Mammary microvascular endothelial cell (primary cell): Measurements from ENCODE around the gene PRH1. TPM values are rescaled to one million over a fixed set of nuclear protein-coding genes. Genes with fewer than 3 reads are reported as not detected.

Experiments used
- total RNA-seq: library from RNA; depleted of rRNA; stranded (reverse); fragments of >200 nt; gene quantifications from 2 replicates; pipeline ENCODE4 v1.2.3, GENCODE V29; 2015

The PRH1 gene
- 3.0 and 6.0 TPM in 2 replicates for total RNA-seq

GRCh38 chr12:10884086-10884725 lies at the start of gene PRH1:
TSS of gene PRH1 (minus strand) at chr12:10884255. CDS start at chr12:10884217, 38 bp downstream.

DNA sequence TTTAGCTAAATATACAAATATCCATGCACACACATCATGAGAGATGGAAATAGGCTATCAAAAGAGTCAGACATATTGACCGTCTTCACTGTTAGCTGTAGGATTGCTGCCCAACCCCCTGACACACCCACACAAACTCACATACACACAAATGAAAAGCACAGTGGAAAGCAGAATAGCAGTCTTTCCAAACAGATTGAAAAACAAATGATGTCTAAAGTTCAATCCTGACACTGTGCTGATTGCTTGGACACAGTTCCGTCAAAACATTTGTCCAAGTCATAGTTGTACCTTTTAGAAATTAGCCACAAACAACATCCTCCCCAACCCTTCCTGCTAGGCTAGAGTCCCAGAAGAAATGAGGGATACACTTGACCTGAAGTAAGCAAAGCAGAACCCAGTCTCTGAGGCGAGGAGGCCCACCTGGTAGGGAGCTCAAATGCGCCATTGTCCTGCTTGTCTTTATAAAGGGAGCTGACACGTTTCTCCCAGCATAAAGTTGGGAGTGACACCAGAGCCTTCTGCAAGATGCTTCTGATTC lies 44.8 kb upstream of the PRH1 start, which contains the start of gene PRH2:
Gene PRH2, plus strand, starts transcription at position 491 of the 541 bp plus-strand sequence. Its CDS starts 38 bp downstream, at position 529.

DNA sequence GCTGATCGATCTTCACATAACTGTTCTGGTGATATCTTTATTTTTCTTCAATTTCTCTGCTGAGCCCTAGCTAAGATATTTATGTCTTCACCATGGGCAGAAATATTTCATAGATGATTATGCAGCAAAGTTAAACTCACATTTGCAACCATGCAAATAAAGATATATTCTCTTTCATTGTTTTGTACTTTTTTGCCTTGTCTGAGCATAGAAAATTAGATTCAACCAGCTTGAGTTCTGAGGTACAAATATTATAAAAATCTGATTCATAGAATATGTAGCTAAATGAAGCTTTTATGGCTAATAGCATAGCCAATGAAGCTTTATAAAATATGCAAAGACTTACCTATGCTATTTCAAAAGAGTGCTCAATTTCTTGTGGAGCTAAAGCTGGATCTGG lies 25.4 kb upstream of the PRH1 start, which contains the start of gene TAS2R13:
Gene TAS2R13, minus strand, starts transcription at position 101 of the 400 bp plus-strand sequence. CDS start 264 bp downstream, outside the sequence.

GRCh38 chr12:10849425-10849878 lies 34.6 kb downstream of the PRH1 start, which contains the start of gene PRR4:
TSS of gene PRR4 (minus strand) at chr12:10849475. CDS start at chr12:10849437, 38 bp downstream.

Other genes with a start within 250 kb of the PRH1 start
- 7.3 and 9.6 TPM in 2 replicates for gene STYK1, start 210.2 kb downstream of the PRH1 start, total RNA-seq
- gene YBX3, start 160.9 kb downstream of the PRH1 start, total RNA-seq = 355 and 378 TPM in 2 replicates
- not detected in 2 replicates for gene TAS2R7, start 81.6 kb downstream of the PRH1 start, total RNA-seq
- gene TAS2R8, start 77.0 kb downstream of the PRH1 start, total RNA-seq = not detected in 2 replicates
- not detected in 2 replicates for gene TAS2R9, start 74.1 kb downstream of the PRH1 start, total RNA-seq
- 0.13 TPM in 1 of 2 replicates, not detected in the other for gene TAS2R10, start 57.9 kb downstream of the PRH1 start, total RNA-seq
- 0.20 TPM in 1 of 2 replicates, not detected in the other for gene PRR4, start 34.8 kb downstream of the PRH1 start, total RNA-seq
- 0.07 and 0.10 TPM in 2 replicates for gene TAS2R13, start 25.3 kb upstream of the PRH1 start, total RNA-seq
- gene PRH2, start 45.0 kb upstream of the PRH1 start, total RNA-seq = not detected in 2 replicates
- 0.07 and 0.84 TPM in 2 replicates for gene TAS2R14, start 55.0 kb upstream of the PRH1 start, total RNA-seq
- 0.15 and 0.20 TPM in 2 replicates for gene TAS2R50, start 102.7 kb upstream of the PRH1 start, total RNA-seq
- gene TAS2R20, start 114.0 kb upstream of the PRH1 start, total RNA-seq = 0.10 and 0.13 TPM in 2 replicates
- 0.39 and 0.53 TPM in 2 replicates for gene TAS2R19, start 138.4 kb upstream of the PRH1 start, total RNA-seq
- gene TAS2R31, start 147.2 kb upstream of the PRH1 start, total RNA-seq = 0.15 TPM in 1 of 2 replicates, not detected in the other
- gene TAS2R46, start 178.0 kb upstream of the PRH1 start, total RNA-seq = 0.34 and 0.73 TPM in 2 replicates
- gene TAS2R43, start 208.1 kb upstream of the PRH1 start, total RNA-seq = 0.53 TPM in 1 of 2 replicates, not detected in the other